ENCODE data around the gene HNRNPF.

HNRNPF gene

DNA sequence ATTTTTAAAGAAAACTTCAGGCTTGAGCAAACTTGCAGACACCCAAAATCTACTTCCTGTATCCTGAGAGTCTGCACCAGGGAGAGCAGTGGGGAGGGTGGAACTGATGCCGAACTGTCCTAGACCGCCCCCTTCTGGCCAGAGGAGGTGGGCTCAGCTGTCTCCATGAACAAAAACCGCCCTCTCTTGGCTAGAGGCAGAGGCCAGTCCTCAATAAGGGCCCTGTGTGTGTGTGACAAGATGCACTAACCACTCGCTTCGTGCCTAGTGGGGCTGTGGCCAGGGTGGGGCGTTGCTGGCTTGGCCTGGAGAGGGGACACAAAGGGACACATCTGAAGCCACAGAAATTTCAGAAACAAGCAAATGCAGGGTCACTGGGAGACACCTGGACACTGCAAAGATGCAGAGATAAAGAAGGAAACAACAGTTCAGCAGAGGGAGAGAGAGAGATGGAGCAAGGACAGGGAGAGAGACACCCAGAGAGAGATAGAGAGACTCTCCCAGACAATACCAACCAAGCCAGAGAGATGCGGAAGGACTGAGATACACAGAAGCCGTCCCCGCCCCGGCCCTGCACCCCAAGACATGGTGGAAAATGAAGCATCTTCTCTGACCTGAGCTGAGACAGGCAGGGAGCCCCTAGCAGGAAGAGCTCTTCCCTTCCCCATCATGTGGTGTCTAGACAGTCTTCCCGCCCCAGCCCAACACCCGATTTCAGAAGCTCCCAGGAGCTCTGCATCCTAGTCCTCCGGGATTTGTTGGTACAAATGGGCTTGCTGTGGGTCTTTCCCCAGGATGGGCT lies 60.3 kb downstream of the HNRNPF start:
- Histone ChIP-seq H2BK5ac (ENCODE audit: low read length) (no peak overlapping the region), H3K79me1 (ENCODE audit: low read depth, low read length) (no peaks in the 10 kb centered on the region), H3K14ac (ENCODE audit: low read length) (no peak overlapping the region), H3K18ac (ENCODE audit: low read length) (no peak overlapping the region), H3K36me3 (replicated peaks in 1 of 2; ENCODE audit: control insufficient read depth in 2 of 2, insufficient read depth in 2 of 2, low read length in 2 of 2) (no peaks in the 10 kb centered on the region), H3K23ac (ENCODE audit: low read depth, low read length, poor library complexity) (no peak overlapping the region), H3K27ac (replicated peaks; ENCODE audit: low read length) (no peak overlapping the region), H3K4ac (ENCODE audit: low read length) (no peak overlapping the region), H3K4me1 (ENCODE audit: control insufficient read depth in 2 of 2, insufficient read depth in 1 of 2, low read depth in 1 of 2, low read length in 2 of 2) (no peaks in the 10 kb centered on the region), H3K4me2 (ENCODE audit: insufficient read depth, low read length, poor library complexity, severe bottlenecking) (no peak overlapping the region), H3K4me3 (ENCODE audit: low read length in 2 of 2) (no peak overlapping the region), H2AFZ (ENCODE audit: low read length) (peak overlapping the region; percentile 76), H2BK120ac (ENCODE audit: low read depth, low read length) (no peak overlapping the region), H4K8ac (ENCODE audit: low read depth, low read length) (no peak overlapping the region), H2AK5ac (ENCODE audit: low read depth, low read length) (no peak overlapping the region), H2BK12ac (ENCODE audit: low read length) (no peak overlapping the region), H3K9me3 (replicated peaks in 1 of 2; ENCODE audit: control insufficient read depth in 2 of 2, insufficient read depth in 1 of 2, low read depth in 1 of 2, low read length in 2 of 2) (no peaks in the 10 kb centered on the region), H2BK15ac (ENCODE audit: low read length) (no peak overlapping the region), H3K9ac (ENCODE audit: low read depth, low read length, poor library complexity) (no peak overlapping the region), H4K91ac (ENCODE audit: low read depth, low read length, poor library complexity) (no peak overlapping the region), H3K27me3 (ENCODE audit: control insufficient read depth in 3 of 3, insufficient read depth in 3 of 3, low read depth in 1 of 3, low read length in 3 of 3) (no peaks in the 10 kb centered on the region)
- no CpG with 5 or more reads among the region's 13 CpGs for WGBS, 2 donors (ENCODE audit: extremely low coverage in 2 of 2, insufficient read length in 2 of 2, insufficient replicate concordance in 1 of 2)
- peak; percentile 83 for DNase-seq (ENCODE audit: low spot score)

DNA sequence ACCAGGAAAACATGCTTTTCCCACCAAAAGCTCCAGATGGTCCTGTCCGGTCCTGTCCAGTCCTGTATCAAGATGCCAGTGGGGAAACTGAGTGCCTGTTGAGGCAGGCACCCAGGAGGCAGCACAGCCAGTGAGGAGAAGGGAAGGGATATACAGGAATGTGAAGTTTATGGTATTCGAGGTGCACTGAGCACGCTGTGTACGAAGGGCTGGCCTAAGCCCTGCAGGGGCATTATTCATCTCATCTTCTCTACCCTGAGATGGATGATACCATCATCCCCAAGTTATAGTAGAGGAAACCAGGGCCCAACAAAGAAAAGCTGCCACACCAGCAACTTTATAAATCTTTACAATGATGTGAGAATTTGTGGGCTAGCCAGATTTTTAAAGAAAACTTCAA lies 61.0 kb downstream of the HNRNPF start:
- no peaks in the 10 kb centered on the region for H3K9me3 ChIP-seq (replicated peaks in 1 of 2; ENCODE audit: control insufficient read depth in 2 of 2, insufficient read depth in 1 of 2, low read depth in 1 of 2, low read length in 2 of 2)
- no peak overlapping the region for H4K91ac ChIP-seq (ENCODE audit: low read depth, low read length, poor library complexity)
- no peak overlapping the region for H3K27ac ChIP-seq (replicated peaks; ENCODE audit: low read length)
- no peak overlapping the region for H4K8ac ChIP-seq (ENCODE audit: low read depth, low read length)
- no peak overlapping the region for H3K4ac ChIP-seq (ENCODE audit: low read length)
- no peaks in the 10 kb centered on the region for H3K36me3 ChIP-seq (replicated peaks in 1 of 2; ENCODE audit: control insufficient read depth in 2 of 2, insufficient read depth in 2 of 2, low read length in 2 of 2)
- H3K23ac ChIP-seq (ENCODE audit: low read depth, low read length, poor library complexity), result no peak overlapping the region
- H3K4me2 ChIP-seq (ENCODE audit: insufficient read depth, low read length, poor library complexity, severe bottlenecking), result no peak overlapping the region
- H3K27me3 ChIP-seq (ENCODE audit: control insufficient read depth in 3 of 3, insufficient read depth in 3 of 3, low read depth in 1 of 3, low read length in 3 of 3), result no peaks in the 10 kb centered on the region
- H3K79me1 ChIP-seq (ENCODE audit: low read depth, low read length), result no peaks in the 10 kb centered on the region
- no CpG with 5 or more reads among the region's 4 CpGs for WGBS, 2 donors (ENCODE audit: extremely low coverage in 2 of 2, insufficient read length in 2 of 2, insufficient replicate concordance in 1 of 2)
- no peak overlapping the region for H3K4me3 ChIP-seq (ENCODE audit: low read length in 2 of 2)
- peak overlapping the region; percentile 76 for H2AFZ ChIP-seq (ENCODE audit: low read length)
- no peak overlapping the region for H3K9ac ChIP-seq (ENCODE audit: low read depth, low read length, poor library complexity)
- H2BK5ac ChIP-seq (ENCODE audit: low read length), result no peak overlapping the region
- H2AK5ac ChIP-seq (ENCODE audit: low read depth, low read length), result no peak overlapping the region
- no peak overlapping the region for H2BK120ac ChIP-seq (ENCODE audit: low read depth, low read length)
- H2BK15ac ChIP-seq (ENCODE audit: low read length), result no peak overlapping the region
- no peak overlapping the region for H3K14ac ChIP-seq (ENCODE audit: low read length)
- no peak overlapping the region for H3K18ac ChIP-seq (ENCODE audit: low read length)
- H2BK12ac ChIP-seq (ENCODE audit: low read length), result no peak overlapping the region
- H3K4me1 ChIP-seq (ENCODE audit: control insufficient read depth in 2 of 2, insufficient read depth in 1 of 2, low read depth in 1 of 2, low read length in 2 of 2), result no peaks in the 10 kb centered on the region
- DNase-seq (ENCODE audit: low spot score), result no peak

DNA sequence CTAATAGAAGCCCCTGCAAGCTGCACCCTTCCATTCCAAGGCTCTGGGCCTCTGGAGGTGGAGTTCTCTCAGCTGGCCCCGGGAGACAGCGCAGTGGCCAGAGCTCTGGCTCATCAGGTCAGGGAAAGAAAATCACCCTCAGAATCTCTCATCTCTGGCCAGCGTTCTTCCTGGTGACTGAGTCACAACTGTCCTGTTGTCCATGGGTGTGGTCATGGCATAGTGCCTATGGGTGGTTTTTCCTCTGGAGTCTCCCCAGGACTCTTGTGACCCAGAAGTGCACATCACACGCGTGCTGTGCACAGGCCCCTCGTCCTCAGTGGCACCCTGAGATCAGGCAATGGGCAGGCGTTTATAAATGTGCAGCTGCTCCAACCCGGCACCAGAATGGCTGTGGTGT lies 64.9 kb downstream of the HNRNPF start:
- Histone ChIP-seq H3K4me2 (ENCODE audit: insufficient read depth, low read length, poor library complexity, severe bottlenecking) (no peak overlapping the region), H4K91ac (ENCODE audit: low read depth, low read length, poor library complexity) (no peak overlapping the region), H2AK5ac (ENCODE audit: low read depth, low read length) (no peak overlapping the region), H3K79me1 (ENCODE audit: low read depth, low read length) (no peaks in the 10 kb centered on the region), H3K23ac (ENCODE audit: low read depth, low read length, poor library complexity) (no peak overlapping the region), H2AFZ (ENCODE audit: low read length) (no peak overlapping the region), H3K27me3 (ENCODE audit: control insufficient read depth in 3 of 3, insufficient read depth in 3 of 3, low read depth in 1 of 3, low read length in 3 of 3) (peaks cover 0 to 7% (median 0%) of the 10 kb centered on the region in 3 experiments), H3K27ac (replicated peaks; ENCODE audit: low read length) (no peak overlapping the region), H3K9ac (ENCODE audit: low read depth, low read length, poor library complexity) (no peak overlapping the region), H2BK15ac (ENCODE audit: low read length) (no peak overlapping the region), H3K18ac (ENCODE audit: low read length) (no peak overlapping the region), H2BK12ac (ENCODE audit: low read length) (no peak overlapping the region), H3K14ac (ENCODE audit: low read length) (no peak overlapping the region), H4K8ac (ENCODE audit: low read depth, low read length) (no peak overlapping the region), H3K4ac (ENCODE audit: low read length) (no peak overlapping the region), H2BK120ac (ENCODE audit: low read depth, low read length) (no peak overlapping the region), H3K36me3 (replicated peaks in 1 of 2; ENCODE audit: control insufficient read depth in 2 of 2, insufficient read depth in 2 of 2, low read length in 2 of 2) (no peaks in the 10 kb centered on the region), H3K4me3 (ENCODE audit: low read length in 2 of 2) (no peak overlapping the region), H3K4me1 (ENCODE audit: control insufficient read depth in 2 of 2, insufficient read depth in 1 of 2, low read depth in 1 of 2, low read length in 2 of 2) (peaks cover 0 to 3% of the 10 kb centered on the region in 2 donors), H3K9me3 (replicated peaks in 1 of 2; ENCODE audit: control insufficient read depth in 2 of 2, insufficient read depth in 1 of 2, low read depth in 1 of 2, low read length in 2 of 2) (no peaks in the 10 kb centered on the region), H2BK5ac (ENCODE audit: low read length) (no peak overlapping the region)
- no peak for DNase-seq (ENCODE audit: low spot score)
- no CpG with 5 or more reads among the region's 8 CpGs for WGBS, 2 donors (ENCODE audit: extremely low coverage in 2 of 2, insufficient read length in 2 of 2, insufficient replicate concordance in 1 of 2)

DNA sequence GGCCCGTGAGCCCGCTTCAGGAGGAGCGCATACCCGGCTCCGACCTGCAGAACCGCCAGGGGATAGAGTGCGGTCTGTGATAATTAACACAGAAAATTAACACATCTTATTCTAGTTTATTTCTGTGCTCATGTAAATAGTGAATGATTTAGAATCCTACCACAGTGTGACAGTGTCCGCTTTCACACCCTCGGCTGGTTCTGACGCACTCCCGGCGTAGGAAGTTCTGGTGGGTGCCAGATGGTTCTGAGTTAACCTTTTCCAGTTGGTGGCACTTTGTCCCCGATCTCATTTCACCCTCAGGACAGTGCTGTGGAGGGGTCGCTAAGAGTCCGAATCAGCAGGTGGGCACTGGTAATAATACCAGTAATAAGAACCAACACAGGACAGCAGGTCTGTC lies 65.9 kb downstream of the HNRNPF start:
- Histone ChIP-seq H2AK5ac (ENCODE audit: low read depth, low read length) (no peak overlapping the region), H4K8ac (ENCODE audit: low read depth, low read length) (no peak overlapping the region), H3K9ac (ENCODE audit: low read depth, low read length, poor library complexity) (no peak overlapping the region), H2BK120ac (ENCODE audit: low read depth, low read length) (no peak overlapping the region), H2BK5ac (ENCODE audit: low read length) (no peak overlapping the region), H4K91ac (ENCODE audit: low read depth, low read length, poor library complexity) (no peak overlapping the region), H2AFZ (ENCODE audit: low read length) (no peak overlapping the region), H3K9me3 (replicated peaks in 1 of 2; ENCODE audit: control insufficient read depth in 2 of 2, insufficient read depth in 1 of 2, low read depth in 1 of 2, low read length in 2 of 2) (no peaks in the 10 kb centered on the region), H3K4ac (ENCODE audit: low read length) (no peak overlapping the region), H3K14ac (ENCODE audit: low read length) (no peak overlapping the region), H3K23ac (ENCODE audit: low read depth, low read length, poor library complexity) (no peak overlapping the region), H3K18ac (ENCODE audit: low read length) (no peak overlapping the region), H3K27ac (replicated peaks; ENCODE audit: low read length) (no peak overlapping the region), H3K27me3 (ENCODE audit: control insufficient read depth in 3 of 3, insufficient read depth in 3 of 3, low read depth in 1 of 3, low read length in 3 of 3) (peaks cover 0 to 16% (median 0%) of the 10 kb centered on the region in 3 experiments), H2BK12ac (ENCODE audit: low read length) (no peak overlapping the region), H3K36me3 (replicated peaks in 1 of 2; ENCODE audit: control insufficient read depth in 2 of 2, insufficient read depth in 2 of 2, low read length in 2 of 2) (no peaks in the 10 kb centered on the region), H3K4me1 (ENCODE audit: control insufficient read depth in 2 of 2, insufficient read depth in 1 of 2, low read depth in 1 of 2, low read length in 2 of 2) (peaks cover 0 to 5% of the 10 kb centered on the region in 2 donors), H2BK15ac (ENCODE audit: low read length) (no peak overlapping the region), H3K79me1 (ENCODE audit: low read depth, low read length) (no peaks in the 10 kb centered on the region), H3K4me2 (ENCODE audit: insufficient read depth, low read length, poor library complexity, severe bottlenecking) (no peak overlapping the region), H3K4me3 (ENCODE audit: low read length in 2 of 2) (no peak overlapping the region)
- no peak for DNase-seq (ENCODE audit: low spot score)
- WGBS, 2 donors (ENCODE audit: extremely low coverage in 2 of 2, insufficient read length in 2 of 2, insufficient replicate concordance in 1 of 2), result no CpG with 5 or more reads among the region's 15 CpGs
